H1 (cell line): ENCODE measurements around the gene HDHD5. TPM values are rescaled to one million over a fixed set of nuclear protein-coding genes. Genes with fewer than 3 reads are reported as not detected.

ENCODE experiments used
- ATF3 ChIP-seq: IDR thresholded peaks from 2 replicates; pipeline ENCODE4 v1.6.1; 2011; ENCODE audit warnings: low read depth, mild to moderate bottlenecking, low read length; ENCODE audit not compliant: insufficient read depth
- BACH1 ChIP-seq: IDR thresholded peaks from 2 replicates; pipeline ENCODE4 v1.6.1; 2012; ENCODE audit warnings: low read length, improper control_type of control experiment
- BRCA1 ChIP-seq: IDR thresholded peaks from 2 replicates; pipeline ENCODE4 v1.6.1; 2012; ENCODE audit warnings: low read depth, low read length, improper control_type of control experiment
- CHD1 ChIP-seq: IDR thresholded peaks from 2 replicates; pipeline ENCODE4 v1.6.1; 2012; ENCODE audit warnings: low read depth, low read length, improper control_type of control experiment
- CHD2 ChIP-seq: IDR thresholded peaks from 2 replicates; pipeline ENCODE4 v1.6.1; 2012; ENCODE audit warnings: low read length, improper control_type of control experiment
- CTCF ChIP-seq, 3 experiments: IDR thresholded peaks; 1 replicate in 2 of 3; 2 replicates in 1 of 3; pipeline versions ENCODE4 v1.5.1 to v1.6.1; 2011; ENCODE audit warnings: low read length in 3 of 3, mild to moderate bottlenecking in 3 of 3, inconsistent platforms in 2 of 3, low read depth in 1 of 3, moderate library complexity in 1 of 3; ENCODE audit not compliant: insufficient read depth in 1 of 3; ENCODE audit errors: control extremely low read depth in 1 of 3
- E2F6 ChIP-seq: IDR thresholded peaks from 2 replicates; pipeline ENCODE4 v1.6.1; 2012; ENCODE audit warnings: inconsistent platforms
- GABPA ChIP-seq: IDR thresholded peaks from 2 replicates; pipeline ENCODE4 v1.6.1; 2011; ENCODE audit warnings: mild to moderate bottlenecking, low read length, moderate library complexity, borderline replicate concordance; ENCODE audit not compliant: insufficient read depth
- HDAC2 ChIP-seq, 2 experiments: fragments of 300-600 bp in 1 of 2; sonication (generic) in 1 of 2; IDR thresholded peaks; 2 replicates each; pipeline ENCODE4 v1.6.1; 2011 to 2012; ENCODE audit warnings: low read depth in 2 of 2, low read length in 2 of 2, mild to moderate bottlenecking in 2 of 2, moderate library complexity in 2 of 2, borderline replicate concordance in 1 of 2, inconsistent platforms in 1 of 2
- KDM4A ChIP-seq: IDR thresholded peaks from one replicate; pipeline ENCODE4 v1.7.1; 2012; ENCODE audit warnings: low read depth, mild to moderate bottlenecking, moderate library complexity, low read length, inconsistent platforms; ENCODE audit not compliant: severe bottlenecking
- MAX ChIP-seq: IDR thresholded peaks from 2 replicates; pipeline ENCODE4 v1.6.1; 2012; ENCODE audit warnings: inconsistent platforms
- PHF8 ChIP-seq: fragments of 200-600 bp; sonication (generic); conservative IDR thresholded peaks from 2 replicates; pipeline ENCODE4 v1.7.1; 2012; ENCODE audit warnings: low read depth, mild to moderate bottlenecking, inconsistent platforms, low read length, moderate library complexity
- RAD21 ChIP-seq, 2 experiments: IDR thresholded peaks in 1 of 2; conservative IDR thresholded peaks in 1 of 2; 2 replicates each; pipeline ENCODE4 v1.6.1; 2011; ENCODE audit warnings: low read depth in 2 of 2, low read length in 2 of 2, improper control_type of control experiment in 1 of 2, inconsistent platforms in 1 of 2, mild to moderate bottlenecking in 1 of 2, moderate library complexity in 1 of 2
- RBBP5 ChIP-seq: IDR thresholded peaks from 2 replicates; pipeline ENCODE4 v1.7.1; 2012; ENCODE audit warnings: low read depth, mild to moderate bottlenecking, inconsistent platforms, low read length, moderate library complexity, borderline replicate concordance
- RFX5 ChIP-seq: IDR thresholded peaks from 2 replicates; pipeline ENCODE4 v1.6.1; 2011; ENCODE audit warnings: low read depth, low read length, improper control_type of control experiment, borderline replicate concordance
- RNF2 ChIP-seq: fragments of 200-900, 300-1000 bp; sonication (generic); IDR thresholded peaks from 2 replicates; pipeline ENCODE4 v1.7.1; 2016; ENCODE audit warnings: borderline replicate concordance, low read depth, mild to moderate bottlenecking, antibody characterized with exemption, low read length; ENCODE audit not compliant: poor library complexity, severe bottlenecking; ENCODE audit errors: missing control alignments
- SIRT6 ChIP-seq: IDR thresholded peaks from one replicate; pipeline ENCODE4 v1.7.1; 2012; ENCODE audit warnings: low read length, inconsistent platforms
- SP1 ChIP-seq: IDR thresholded peaks from 2 replicates; pipeline ENCODE4 v1.6.1; 2011; ENCODE audit warnings: low read depth, low read length
- polyA plus RNA-seq, 7 experiments: library from polyadenylated mRNA; depleted of rRNA in 3 of 7; stranded (reverse) in 5 of 7; unstranded in 2 of 7; fragments of >200 nt in 5 of 7; fragments of 200-250 nt in 2 of 7; gene quantifications; 1 replicate in 5 of 7; 2 replicates in 1 of 7; 4 replicates in 1 of 7; pipeline versions ENCODE4 v1.2.1 to v1.2.3, GENCODE V29; 2011 to 2013; ENCODE audit warnings: missing spikeins in 2 of 7, mixed read lengths in 2 of 7
- total RNA-seq: library from RNA; stranded (reverse); fragmentation: NEBNext Ultra II Directional; extraction: Animal tissue kit (Norgen Biotek cat#: 25700); gene quantifications from 2 replicates; pipeline ENCODE4 v1.2.1, GENCODE V29; 2021

HDHD5 gene
- total and polyA plus RNA-seq, 2 of the 8 experiments (the other 6 are each of a cell fraction or from before 2014, with no cell fraction given), result 68.3 to 123 TPM

GRCh38 chr22:17171153-17172028 lies 12.3 kb upstream of the HDHD5 start (continued):
- TF ChIP-seq HDAC2 (IDR thresholded peaks at IDR 0.05; ENCODE audit: borderline replicate concordance in 1 of 2, low read depth in 2 of 2, low read length in 2 of 2) (peak; percentile 76 to 98), RFX5 (no peak), CTCF (IDR thresholded peaks at IDR 0.05; ENCODE audit: control extremely low read depth in 1 of 3, insufficient read depth in 1 of 3, low read depth in 1 of 3, low read length in 3 of 3) (peak; percentile 81 to 92 (median 83)), SP1 (no peak), SIRT6 (no peak), CHD2 (no peak), CHD1 (no peak), KDM4A (peak; percentile 82), PHF8 (peak; percentile 78), RNF2 (no peak), MAX (no peak), GABPA (peak; percentile 48; the same call in 1 of the 2 replicates), BRCA1 (no peak), BACH1 (peak; percentile 89), E2F6 (no peak), RBBP5 (peak; percentile 67; the same call in 1 of the 2 replicates), ATF3 (no peak), RAD21 (IDR thresholded peaks at IDR 0.05 in 1 of 2, conservative IDR thresholded peaks at IDR 0.05 in 1 of 2; ENCODE audit: low read depth in 2 of 2, low read length in 2 of 2) (peak; percentile 58 to 74)
